CD4-positive, CD25-positive, alpha-beta regulatory T cell (primary cell): ENCODE measurements around the gene DACT2. TPM values are rescaled to one million over a fixed set of nuclear protein-coding genes. Genes with fewer than 3 reads are reported as not detected.

ENCODE experiments used
- ATAC-seq, 2 donors: fragments of 150-1000 bp; cut with Tn5 transposase; one replicate each; pipeline ENCODE4 v1.10.0; 2021; ENCODE audit warnings: low read depth in 2 of 2, moderate number of reproducible peaks in 2 of 2, moderate library complexity in 1 of 2
- DNase-seq, 3 donors: peaks; one replicate each; pipeline versions ENCODE4 v3.0.0 to v3.0.0-alpha.2; 2012 to 2022; ENCODE audit warnings: mixed read lengths in 1 of 3
- H3K27ac ChIP-seq: one replicate; pipeline ENCODE4 v1.7.0; 2013; ENCODE audit warnings: mild to moderate bottlenecking, low read length; ENCODE audit not compliant: insufficient read depth, poor library complexity, severe bottlenecking
- H3K27me3 ChIP-seq: one replicate; pipeline ENCODE4 v1.7.0; 2013; ENCODE audit warnings: low read length; ENCODE audit not compliant: control insufficient read depth, insufficient read depth
- H3K36me3 ChIP-seq: one replicate; pipeline ENCODE4 v1.7.0; 2013; ENCODE audit warnings: mild to moderate bottlenecking, low read length, moderate library complexity; ENCODE audit not compliant: control insufficient read depth, insufficient read depth
- H3K4me1 ChIP-seq: 2 replicates; pipeline ENCODE4 v1.7.0; 2013; ENCODE audit warnings: mild to moderate bottlenecking, low read length; ENCODE audit not compliant: insufficient read depth, control insufficient read depth, poor library complexity, severe bottlenecking
- H3K4me3 ChIP-seq: one replicate; pipeline ENCODE4 v1.7.0; 2013; ENCODE audit warnings: low read depth, mild to moderate bottlenecking, low read length, moderate library complexity
- H3K9me3 ChIP-seq, 2 experiments: 1 replicate in 1 of 2; 2 replicates in 1 of 2; pipeline ENCODE4 v1.7.0; 2013; ENCODE audit warnings: low read length in 2 of 2, mild to moderate bottlenecking in 1 of 2, moderate library complexity in 1 of 2; ENCODE audit not compliant: control insufficient read depth in 2 of 2
- H3K27ac Mint-ChIP-seq, 3 donors: one replicate each; pipeline ENCODE4 v1.8.0; 2020 to 2022; ENCODE audit warnings: mild to moderate bottlenecking in 3 of 3, mixed read lengths in 3 of 3, moderate library complexity in 2 of 3
- H3K27me3 Mint-ChIP-seq: one replicate; pipeline ENCODE4 v1.8.0; 2022; ENCODE audit warnings: mild to moderate bottlenecking, mixed read lengths
- H3K36me3 Mint-ChIP-seq: one replicate; pipeline ENCODE4 v1.8.0; 2020; ENCODE audit warnings: mixed read lengths
- H3K4me1 Mint-ChIP-seq, 4 donors: one replicate each; pipeline ENCODE4 v1.8.0; 2020 to 2022; ENCODE audit warnings: mixed read lengths in 4 of 4, mild to moderate bottlenecking in 1 of 4
- H3K4me3 Mint-ChIP-seq, 4 donors: one replicate each; pipeline ENCODE4 v1.8.0; 2020 to 2022; ENCODE audit warnings: mild to moderate bottlenecking in 4 of 4, mixed read lengths in 4 of 4, moderate library complexity in 3 of 4
- H3K9me3 Mint-ChIP-seq, 7 donors: one replicate each; pipeline ENCODE4 v1.8.0; 2020 to 2022; ENCODE audit warnings: mixed read lengths in 7 of 7, mild to moderate bottlenecking in 3 of 7, moderate library complexity in 2 of 7
- polyA plus RNA-seq, 4 donors: library from polyadenylated mRNA; unstranded; fragments of 300-500 nt; fragmentation: Illumina TruSeq; gene quantifications; one replicate each; pipeline ENCODE4 v1.2.3, GENCODE V29; 2021
- total RNA-seq: library from RNA; stranded (reverse); gene quantifications from one replicate; pipeline ENCODE4 v1.2.3, GENCODE V29; 2022

Gene DACT2
- total and polyA plus RNA-seq, 5 donors from 2014 or later, result not detected

GRCh38 chr6:168274037-168274952 lies 45.3 kb downstream of the DACT2 start:
- Mint-ChIP-seq H3K27me3 (no peaks in the 10 kb centered on the region), H3K27ac (no peak overlapping the region), H3K4me1 (no peaks in the 10 kb centered on the region), H3K36me3 (no peaks in the 10 kb centered on the region), H3K4me3 (no peak overlapping the region), H3K9me3 (peaks cover 0 to 3% (median 0%) of the 10 kb centered on the region in 7 donors)
- Histone ChIP-seq H3K4me3 (no peak overlapping the region), H3K27me3 (no peaks in the 10 kb centered on the region), H3K27ac (no peak overlapping the region), H3K4me1 (no peaks in the 10 kb centered on the region), H3K9me3 (no peaks in the 10 kb centered on the region), H3K36me3 (no peaks in the 10 kb centered on the region)
- no peak for ATAC-seq
- DNase-seq, result no peak

- Histone ChIP-seq H3K27ac (no peak overlapping the region), H3K27me3 (no peaks in the 10 kb centered on the region), H3K4me3 (no peak overlapping the region), H3K36me3 (no peaks in the 10 kb centered on the region), H3K4me1 (no peaks in the 10 kb centered on the region), H3K9me3 (no peaks in the 10 kb centered on the region)
- ATAC-seq, result no peak
- Mint-ChIP-seq H3K36me3 (no peaks in the 10 kb centered on the region), H3K27me3 (no peaks in the 10 kb centered on the region), H3K9me3 (peaks cover 0 to 3% (median 0%) of the 10 kb centered on the region in 7 donors), H3K4me3 (no peak overlapping the region), H3K4me1 (no peaks in the 10 kb centered on the region), H3K27ac (no peak overlapping the region)
- DNase-seq, result no peak
Observed at GRCh38 chr6:168273441-168274036, 46.0 kb downstream of the DACT2 start.

GRCh38 chr6:168272415-168273325 lies 46.9 kb downstream of the DACT2 start:
- Mint-ChIP-seq H3K27me3 (no peaks in the 10 kb centered on the region), H3K27ac (no peak overlapping the region), H3K36me3 (no peaks in the 10 kb centered on the region), H3K4me3 (no peak overlapping the region), H3K4me1 (no peaks in the 10 kb centered on the region), H3K9me3 (peaks cover 0 to 3% (median 0%) of the 10 kb centered on the region in 7 donors)
- no peaks in the 10 kb centered on the region for H3K36me3 ChIP-seq
- no peak for ATAC-seq
- no peak overlapping the region for H3K4me3 ChIP-seq
- no peaks in the 10 kb centered on the region for H3K9me3 ChIP-seq
- H3K27me3 ChIP-seq, result no peaks in the 10 kb centered on the region
- H3K4me1 ChIP-seq, result no peaks in the 10 kb centered on the region
- no peak overlapping the region for H3K27ac ChIP-seq
- no peak for DNase-seq

GRCh38 chr6:168270274-168271172 lies 49.1 kb downstream of the DACT2 start:
- Mint-ChIP-seq H3K9me3 (peaks cover 0 to 2% (median 0%) of the 10 kb centered on the region in 7 donors), H3K4me1 (no peaks in the 10 kb centered on the region), H3K27me3 (no peaks in the 10 kb centered on the region), H3K27ac (no peak overlapping the region), H3K36me3 (no peaks in the 10 kb centered on the region), H3K4me3 (no peak overlapping the region)
- no peak overlapping the region for H3K27ac ChIP-seq
- H3K9me3 ChIP-seq, result no peaks in the 10 kb centered on the region
- DNase-seq (no peak), ATAC-seq (no peak)
- no peaks in the 10 kb centered on the region for H3K36me3 ChIP-seq
- H3K27me3 ChIP-seq, result no peaks in the 10 kb centered on the region
- H3K4me3 ChIP-seq, result no peak overlapping the region
- no peaks in the 10 kb centered on the region for H3K4me1 ChIP-seq

GRCh38 chr6:168269455-168270243 lies 49.9 kb downstream of the DACT2 start:
- H3K9me3 Mint-ChIP-seq, result peaks cover 0 to 1% (median 0%) of the 10 kb centered on the region in 7 donors
- no peaks in the 10 kb centered on the region for H3K4me1 ChIP-seq
- H3K4me3 Mint-ChIP-seq, result no peak overlapping the region
- no peaks in the 10 kb centered on the region for H3K9me3 ChIP-seq
- H3K27ac ChIP-seq, result no peak overlapping the region
- ATAC-seq (no peak), DNase-seq (no peak)
- no peak overlapping the region for H3K4me3 ChIP-seq
- no peaks in the 10 kb centered on the region for H3K27me3 ChIP-seq
- H3K4me1 Mint-ChIP-seq, result no peaks in the 10 kb centered on the region
- no peaks in the 10 kb centered on the region for H3K36me3 ChIP-seq
- no peaks in the 10 kb centered on the region for H3K36me3 Mint-ChIP-seq
- H3K27ac Mint-ChIP-seq, result no peak overlapping the region
- H3K27me3 Mint-ChIP-seq, result no peaks in the 10 kb centered on the region

- Histone ChIP-seq H3K36me3 (no peaks in the 10 kb centered on the region), H3K9me3 (no peaks in the 10 kb centered on the region), H3K4me3 (no peak overlapping the region), H3K27me3 (no peaks in the 10 kb centered on the region), H3K27ac (no peak overlapping the region), H3K4me1 (no peaks in the 10 kb centered on the region)
- Mint-ChIP-seq H3K9me3 (peaks cover 0 to 1% (median 0%) of the 10 kb centered on the region in 7 donors), H3K4me1 (no peaks in the 10 kb centered on the region), H3K36me3 (no peaks in the 10 kb centered on the region), H3K27ac (no peak overlapping the region), H3K27me3 (no peaks in the 10 kb centered on the region), H3K4me3 (no peak overlapping the region)
- ATAC-seq (no peak), DNase-seq (no peak)
Observed at GRCh38 chr6:168268755-168269154, 50.8 kb downstream of the DACT2 start.
